Stimulated activated naive CD8-positive, alpha-beta T cell treated with anti-CD3 and anti-CD28 coated beads, Interleukin-15, Interleukin-2, amounts not matched to agents 100 ng/mL and 50 ng/mL, for 24 hours (primary cell): ENCODE data around the gene DTHD1.
A peak's percentile ranks its signal among the peaks of the same experiment; 100 is the strongest.

ENCODE experiments used
- H3K27ac Mint-ChIP-seq: one replicate; pipeline ENCODE4 v1.8.0; 2021; ENCODE audit warnings: mild to moderate bottlenecking, mixed read lengths
- H3K27me3 Mint-ChIP-seq: one replicate; pipeline ENCODE4 v1.8.0; 2021; ENCODE audit warnings: mixed read lengths
- H3K36me3 Mint-ChIP-seq: one replicate; pipeline ENCODE4 v1.8.0; 2021; ENCODE audit warnings: low read depth, mixed read lengths
- H3K4me1 Mint-ChIP-seq: one replicate; pipeline ENCODE4 v1.8.0; 2021; ENCODE audit warnings: low read depth, mixed read lengths
- H3K4me3 Mint-ChIP-seq: one replicate; pipeline ENCODE4 v1.8.0; 2021; ENCODE audit warnings: mild to moderate bottlenecking, mixed read lengths
- H3K9me3 Mint-ChIP-seq: one replicate; pipeline ENCODE4 v1.8.0; 2021; ENCODE audit warnings: mixed read lengths

The DTHD1 gene

GRCh38 chr4:36320117-36320896, 38.9 kb downstream of the DTHD1 start:
- H3K36me3 Mint-ChIP-seq, result no peaks in the 10 kb centered on the region
- H3K4me3 Mint-ChIP-seq, result no peak overlapping the region
- H3K27me3 Mint-ChIP-seq, result no peaks in the 10 kb centered on the region
- peaks cover 78% of the 10 kb centered on the region for H3K4me1 Mint-ChIP-seq
- H3K9me3 Mint-ChIP-seq, result no peaks in the 10 kb centered on the region
- peak overlapping the region; percentile 45 for H3K27ac Mint-ChIP-seq

GRCh38 chr4:36321176-36321575, 39.8 kb downstream of the DTHD1 start:
- H3K4me3 Mint-ChIP-seq, result no peak overlapping the region
- H3K9me3 Mint-ChIP-seq, result no peaks in the 10 kb centered on the region
- peaks cover 84% of the 10 kb centered on the region for H3K4me1 Mint-ChIP-seq
- H3K27me3 Mint-ChIP-seq, result no peaks in the 10 kb centered on the region
- no peaks in the 10 kb centered on the region for H3K36me3 Mint-ChIP-seq
- peak overlapping the region; percentile 45 for H3K27ac Mint-ChIP-seq

DNA sequence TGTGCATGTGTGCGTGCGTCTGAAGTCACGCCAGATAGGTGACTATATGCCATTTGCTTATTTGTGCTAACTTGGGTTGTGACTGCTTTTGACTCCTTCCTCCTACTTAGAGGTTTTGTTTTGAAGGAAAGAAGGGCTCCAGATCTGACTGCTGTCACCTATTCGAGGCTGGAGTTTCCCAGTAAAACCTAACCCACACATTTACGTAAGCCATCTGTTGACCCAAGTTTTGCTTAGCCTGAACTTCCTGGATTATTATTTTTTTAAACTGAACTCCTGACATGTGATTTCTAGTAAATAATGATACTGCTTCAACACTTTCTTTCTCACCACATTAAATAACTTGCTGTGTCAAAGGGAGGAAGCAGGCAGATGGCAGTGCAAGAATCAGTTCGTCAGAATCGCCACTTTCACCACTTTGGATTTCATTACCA, 41.5 kb downstream of the DTHD1 start:
- Mint-ChIP-seq H3K36me3 (no peaks in the 10 kb centered on the region), H3K27me3 (no peaks in the 10 kb centered on the region), H3K4me3 (peak overlapping the region; percentile 54), H3K4me1 (peaks cover 85% of the 10 kb centered on the region), H3K9me3 (peaks cover 3% of the 10 kb centered on the region), H3K27ac (peak overlapping the region; percentile 95)

DNA sequence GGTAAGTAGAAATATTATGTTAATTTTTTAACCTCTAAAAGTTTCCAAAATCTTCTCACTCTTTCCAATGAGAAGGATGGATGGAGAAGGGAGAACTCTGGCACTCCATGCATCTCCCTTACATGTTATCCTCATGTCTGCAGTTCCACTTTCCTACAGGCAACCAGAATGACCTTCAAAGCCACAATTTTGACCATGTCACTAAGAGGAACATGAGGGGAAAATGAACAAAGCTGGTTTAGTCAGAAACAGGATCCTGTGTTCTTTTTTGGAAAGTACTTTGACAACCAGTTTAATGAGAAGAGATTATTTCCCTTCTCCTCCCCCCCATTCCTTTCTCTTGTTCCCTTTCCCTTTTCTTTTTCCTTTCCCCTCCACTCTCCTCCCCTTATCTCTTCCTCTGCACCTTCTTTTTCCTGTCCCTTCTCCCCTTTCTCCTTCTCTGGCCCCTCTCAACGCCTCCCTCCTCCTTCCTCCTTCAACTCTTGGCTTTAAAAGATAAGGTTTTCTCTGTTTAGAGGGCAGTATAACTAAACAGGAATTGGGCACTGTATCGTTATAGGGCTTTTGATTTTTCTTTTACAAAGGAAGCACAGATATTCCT, 42.5 kb downstream of the DTHD1 start:
- Mint-ChIP-seq H3K27me3 (no peaks in the 10 kb centered on the region), H3K9me3 (peaks cover 3% of the 10 kb centered on the region), H3K4me3 (peak overlapping the region; percentile 54), H3K36me3 (no peaks in the 10 kb centered on the region), H3K27ac (peak overlapping the region; percentile 95), H3K4me1 (peaks cover 79% of the 10 kb centered on the region)

DNA sequence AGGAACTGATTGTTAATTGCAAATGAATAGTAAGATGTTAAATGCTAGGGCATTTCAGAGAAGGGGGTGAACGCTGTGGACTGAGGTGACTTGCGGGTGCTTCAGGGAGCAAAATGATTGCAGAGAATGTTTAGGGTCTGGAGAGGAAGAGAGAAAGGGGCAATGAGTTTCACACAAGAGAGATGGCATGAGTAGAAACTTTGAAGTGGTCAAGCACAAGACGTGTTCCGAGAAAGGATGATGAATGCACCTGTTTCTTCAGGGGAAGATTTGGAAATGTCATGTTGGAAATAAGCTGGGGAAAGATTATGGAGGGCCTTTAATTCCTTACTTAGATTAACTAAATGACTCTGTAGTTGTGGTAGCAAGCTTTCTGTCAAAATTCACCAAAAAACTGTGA, 43.4 kb downstream of the DTHD1 start:
- Mint-ChIP-seq H3K9me3 (peaks cover 3% of the 10 kb centered on the region), H3K4me3 (no peak overlapping the region), H3K27ac (peak overlapping the region; percentile 75), H3K27me3 (no peaks in the 10 kb centered on the region), H3K4me1 (peaks cover 74% of the 10 kb centered on the region), H3K36me3 (no peaks in the 10 kb centered on the region)

- H3K9me3 Mint-ChIP-seq, result peaks cover 3% of the 10 kb centered on the region
- peaks cover 67% of the 10 kb centered on the region for H3K4me1 Mint-ChIP-seq
- no peaks in the 10 kb centered on the region for H3K27me3 Mint-ChIP-seq
- no peaks in the 10 kb centered on the region for H3K36me3 Mint-ChIP-seq
- H3K4me3 Mint-ChIP-seq, result peak overlapping the region; percentile 19
- H3K27ac Mint-ChIP-seq, result peak overlapping the region; percentile 77
Observed at GRCh38 chr4:36325499-36325898, 44.1 kb downstream of the DTHD1 start.

- Mint-ChIP-seq H3K4me1 (peaks cover 63% of the 10 kb centered on the region), H3K4me3 (peak overlapping the region; percentile 19), H3K9me3 (peaks cover 3% of the 10 kb centered on the region), H3K36me3 (no peaks in the 10 kb centered on the region), H3K27ac (peak overlapping the region; percentile 77), H3K27me3 (no peaks in the 10 kb centered on the region)
Observed at GRCh38 chr4:36325926-36326325, 44.5 kb downstream of the DTHD1 start.

GRCh38 chr4:36326476-36327029, 45.1 kb downstream of the DTHD1 start:
- Mint-ChIP-seq H3K4me3 (no peak overlapping the region), H3K27ac (peak overlapping the region; percentile 22), H3K36me3 (no peaks in the 10 kb centered on the region), H3K4me1 (peaks cover 57% of the 10 kb centered on the region), H3K27me3 (no peaks in the 10 kb centered on the region), H3K9me3 (peaks cover 3% of the 10 kb centered on the region)

- Mint-ChIP-seq H3K9me3 (peaks cover 3% of the 10 kb centered on the region), H3K27me3 (no peaks in the 10 kb centered on the region), H3K4me1 (peaks cover 51% of the 10 kb centered on the region), H3K4me3 (no peak overlapping the region), H3K27ac (no peak overlapping the region), H3K36me3 (no peaks in the 10 kb centered on the region)
Observed at GRCh38 chr4:36327400-36327799, 46.0 kb downstream of the DTHD1 start.

DNA sequence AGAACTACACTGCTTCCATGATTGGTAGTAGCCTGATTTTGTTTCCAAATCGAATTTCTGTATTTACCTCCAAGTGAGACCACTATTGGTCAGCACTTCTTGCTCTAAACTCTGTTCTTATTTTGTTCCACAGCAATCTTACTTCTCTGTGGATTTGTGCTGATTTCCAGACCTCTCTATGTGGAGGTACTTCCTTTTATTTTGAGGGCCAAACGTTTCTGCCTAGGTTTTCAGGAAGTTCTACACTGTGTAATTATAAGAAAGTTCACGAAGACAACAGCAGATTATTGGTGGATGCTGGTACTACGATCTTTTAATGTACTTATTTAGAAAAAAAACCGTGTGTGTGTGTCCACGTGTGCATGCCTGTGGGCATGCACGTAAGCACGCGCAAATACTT, 46.7 kb downstream of the DTHD1 start:
- H3K27ac Mint-ChIP-seq, result no peak overlapping the region
- peaks cover 50% of the 10 kb centered on the region for H3K4me1 Mint-ChIP-seq
- H3K9me3 Mint-ChIP-seq, result peaks cover 3% of the 10 kb centered on the region
- H3K27me3 Mint-ChIP-seq, result no peaks in the 10 kb centered on the region
- no peaks in the 10 kb centered on the region for H3K36me3 Mint-ChIP-seq
- no peak overlapping the region for H3K4me3 Mint-ChIP-seq

GRCh38 chr4:36329228-36329627, 47.8 kb downstream of the DTHD1 start:
- Mint-ChIP-seq H3K27ac (no peak overlapping the region), H3K36me3 (no peaks in the 10 kb centered on the region), H3K4me1 (peaks cover 39% of the 10 kb centered on the region), H3K4me3 (no peak overlapping the region), H3K27me3 (no peaks in the 10 kb centered on the region), H3K9me3 (peaks cover 3% of the 10 kb centered on the region)

DNA sequence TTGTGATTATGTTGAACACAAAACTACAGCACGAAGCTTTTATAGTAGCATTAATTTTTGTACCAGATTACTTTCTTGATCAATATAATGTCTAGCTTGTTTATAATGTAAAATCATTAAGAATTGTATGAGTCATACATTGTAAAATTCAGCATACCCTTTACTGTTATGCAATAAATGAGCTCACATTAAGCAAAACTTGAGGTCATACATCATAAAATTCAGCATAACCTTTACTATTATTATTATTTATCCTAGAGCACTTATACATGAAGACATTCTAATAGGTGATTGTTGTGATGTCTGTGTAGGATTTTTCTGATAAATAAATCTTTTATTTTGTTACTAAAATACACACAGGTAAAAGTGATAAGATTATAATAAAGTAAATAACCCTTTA, 49.4 kb downstream of the DTHD1 start:
- Mint-ChIP-seq H3K4me3 (no peak overlapping the region), H3K9me3 (peaks cover 3% of the 10 kb centered on the region), H3K27ac (no peak overlapping the region), H3K36me3 (no peaks in the 10 kb centered on the region), H3K27me3 (no peaks in the 10 kb centered on the region), H3K4me1 (peaks cover 25% of the 10 kb centered on the region)

DNA sequence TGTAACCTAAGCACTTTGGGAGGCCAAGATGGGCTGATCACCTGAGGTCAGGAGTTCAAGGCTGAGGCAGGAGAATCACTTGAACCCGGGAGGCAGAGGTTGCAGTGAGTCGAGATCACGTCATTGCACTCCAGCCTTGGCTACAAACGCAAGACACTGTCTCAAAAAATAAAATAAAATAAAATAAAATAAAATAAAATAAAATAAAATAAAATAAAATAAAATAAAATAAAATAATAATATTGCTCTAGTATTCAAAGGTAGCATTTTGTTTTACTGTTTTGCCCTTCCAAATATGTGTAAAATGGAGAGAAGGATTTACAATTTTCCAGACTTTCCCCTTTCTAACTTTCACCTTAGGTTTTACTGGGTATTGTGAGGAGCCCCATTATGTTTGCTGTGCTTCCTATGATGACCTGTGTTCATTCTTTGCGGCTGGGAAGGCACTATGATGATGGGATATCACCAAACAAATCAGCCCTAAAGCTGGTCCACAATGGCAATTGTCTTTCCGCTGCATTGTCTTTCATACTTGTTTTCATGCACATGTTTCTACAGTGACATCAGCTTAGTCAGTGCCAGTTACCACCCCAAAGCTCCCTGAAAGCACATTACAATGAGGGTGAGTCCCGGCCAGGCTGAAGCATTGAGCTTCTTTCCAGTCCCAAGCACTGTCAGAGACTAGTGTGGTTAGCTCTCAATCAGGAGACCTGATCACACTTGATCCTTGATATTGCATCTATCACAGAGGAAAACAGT, 50.8 kb downstream of the DTHD1 start:
- no peak overlapping the region for H3K4me3 Mint-ChIP-seq
- H3K27ac Mint-ChIP-seq, result no peak overlapping the region
- H3K27me3 Mint-ChIP-seq, result no peaks in the 10 kb centered on the region
- peaks cover 19% of the 10 kb centered on the region for H3K4me1 Mint-ChIP-seq
- no peaks in the 10 kb centered on the region for H3K36me3 Mint-ChIP-seq
- peaks cover 3% of the 10 kb centered on the region for H3K9me3 Mint-ChIP-seq

GRCh38 chr4:36332782-36333131, 51.3 kb downstream of the DTHD1 start:
- H3K27me3 Mint-ChIP-seq, result no peaks in the 10 kb centered on the region
- no peak overlapping the region for H3K4me3 Mint-ChIP-seq
- H3K36me3 Mint-ChIP-seq, result no peaks in the 10 kb centered on the region
- H3K4me1 Mint-ChIP-seq, result peaks cover 20% of the 10 kb centered on the region
- H3K27ac Mint-ChIP-seq, result no peak overlapping the region
- no peaks in the 10 kb centered on the region for H3K9me3 Mint-ChIP-seq

DNA sequence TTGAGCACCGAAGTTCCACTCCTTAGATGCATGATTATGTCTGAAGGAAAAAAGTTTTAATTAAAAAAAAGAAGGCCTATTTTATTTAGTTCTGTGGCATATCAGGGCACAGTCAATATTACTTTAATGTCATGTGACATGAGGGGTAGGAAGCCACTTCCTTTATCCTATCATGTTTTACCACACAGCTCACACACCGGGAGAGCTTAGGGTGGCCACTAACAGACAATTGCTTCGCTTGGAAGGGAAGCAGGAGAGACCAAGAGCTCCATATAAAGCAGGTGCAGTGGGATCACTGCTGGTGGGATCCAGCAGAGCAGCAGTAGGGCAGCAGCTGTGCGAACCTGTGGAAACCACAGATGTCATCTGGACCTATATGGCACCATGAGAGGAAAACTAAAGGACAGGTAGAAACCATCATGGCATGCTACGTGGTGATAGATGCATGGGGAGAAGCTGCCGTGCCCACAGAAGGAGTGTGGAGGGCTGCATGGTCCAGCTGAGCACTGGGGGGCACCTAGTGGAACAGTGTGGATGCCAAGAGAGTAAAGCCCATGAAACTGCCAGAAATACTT, 52.0 kb downstream of the DTHD1 start:
- H3K36me3 Mint-ChIP-seq, result no peaks in the 10 kb centered on the region
- no peak overlapping the region for H3K27ac Mint-ChIP-seq
- H3K27me3 Mint-ChIP-seq, result no peaks in the 10 kb centered on the region
- H3K4me1 Mint-ChIP-seq, result peaks cover 24% of the 10 kb centered on the region
- peak overlapping the region; percentile 19 for H3K4me3 Mint-ChIP-seq
- H3K9me3 Mint-ChIP-seq, result no peaks in the 10 kb centered on the region
